OCI-LY1 (cell line): ENCODE results near the gene MAP3K1.

Experiments
- CTCF ChIP-seq: fragments of 200-600 bp; sonication (generic), shearing (Covaris generic); IDR thresholded peaks from 2 replicates; pipeline ENCODE4 v1.5.1; 2017; ENCODE audit warnings: mild to moderate bottlenecking, antibody characterized with exemption, low read length, moderate library complexity, mixed read lengths
- EZH2 ChIP-seq: fragments of 200-600 bp; sonication (generic), shearing (Covaris generic); IDR thresholded peaks from 2 replicates; pipeline ENCODE4 v1.8.0; 2017; ENCODE audit warnings: borderline replicate concordance, mixed run types, mild to moderate bottlenecking, antibody characterized with exemption, low read length, moderate library complexity, mixed read lengths

GRCh38 chr5:56852228-56853000 is 37.1 kb downstream of the MAP3K1 start:
- TF ChIP-seq CTCF, result no peak
- no peak for TF ChIP-seq EZH2
